Measurements from ENCODE around the gene XPR1.
A peak's percentile ranks its signal among the peaks of the same experiment; 100 is the strongest.
"Not testable (repeated sequence)": the region's sequence is repeated elsewhere in the genome, so short reads cannot be mapped to it uniquely, and the experiment has no call there.

XPR1 gene

GRCh38 chr1:180854456-180854855, 222.6 kb downstream of the XPR1 start:
- no peak for DNase-seq (ENCODE audit: low read depth in 1 of 2, low spot score in 1 of 2)
- in situ Hi-C loops (cut with HindIII; ENCODE audit: low pct_unique_long_range_greater_than_20kb, low sequenced_read_pairs), result no loop called here
- no peak for TF ChIP-seq JUND (IDR thresholded peaks at IDR 0.05; ENCODE audit: low read depth)

GRCh38 chr1:180857947-180858725, 226.3 kb downstream of the XPR1 start:
- in situ Hi-C loops (cut with HindIII; ENCODE audit: low pct_unique_long_range_greater_than_20kb, low sequenced_read_pairs); DNase-seq (ENCODE audit: low read depth in 1 of 2, low spot score in 1 of 2): not testable (repeated sequence)

GRCh38 chr1:180859306-180859705, 227.5 kb downstream of the XPR1 start:
- in situ Hi-C loops (cut with HindIII; ENCODE audit: low pct_unique_long_range_greater_than_20kb, low sequenced_read_pairs), result no loop called here
- DNase-seq (ENCODE audit: low read depth in 1 of 2, low spot score in 1 of 2), result no peak
- TF ChIP-seq JUND (IDR thresholded peaks at IDR 0.05; ENCODE audit: low read depth), result no peak

- DNase-seq (ENCODE audit: low read depth in 1 of 2, low spot score in 1 of 2), result no peak
- in situ Hi-C loops (cut with HindIII; ENCODE audit: low pct_unique_long_range_greater_than_20kb, low sequenced_read_pairs), result no loop called here
- no peak for TF ChIP-seq JUND (IDR thresholded peaks at IDR 0.05; ENCODE audit: low read depth)
Observed at GRCh38 chr1:180860535-180860934, 228.7 kb downstream of the XPR1 start.

- in situ Hi-C loops (cut with HindIII; ENCODE audit: low pct_unique_long_range_greater_than_20kb, low sequenced_read_pairs), result no loop called here
- no peak for DNase-seq (ENCODE audit: low read depth in 1 of 2, low spot score in 1 of 2)
- TF ChIP-seq JUND (IDR thresholded peaks at IDR 0.05; ENCODE audit: low read depth), result no peak
Observed at GRCh38 chr1:180862305-180862704, 230.5 kb downstream of the XPR1 start.

GRCh38 chr1:180863158-180863775, 231.4 kb downstream of the XPR1 start:
- peak; percentile 27 to 72 for DNase-seq (ENCODE audit: low read depth in 1 of 2, low spot score in 1 of 2)
- in situ Hi-C loops (cut with HindIII; ENCODE audit: low pct_unique_long_range_greater_than_20kb, low sequenced_read_pairs), result no loop called here
- TF ChIP-seq JUND (IDR thresholded peaks at IDR 0.05; ENCODE audit: low read depth), result no peak

- DNase-seq (ENCODE audit: low read depth in 1 of 2, low spot score in 1 of 2), result peak; percentile 48 to 51
- no peak for TF ChIP-seq JUND (IDR thresholded peaks at IDR 0.05; ENCODE audit: low read depth)
- in situ Hi-C loops (cut with HindIII; ENCODE audit: low pct_unique_long_range_greater_than_20kb, low sequenced_read_pairs), result no loop called here
Observed at GRCh38 chr1:180881806-180882509, 250.1 kb downstream of the XPR1 start.

GRCh38 chr1:180884588-180885300, 252.9 kb downstream of the XPR1 start:
- DNase-seq (ENCODE audit: low read depth in 1 of 2, low spot score in 1 of 2), result no peak
- TF ChIP-seq JUND (IDR thresholded peaks at IDR 0.05; ENCODE audit: low read depth), result no peak
- in situ Hi-C loops (cut with HindIII; ENCODE audit: low pct_unique_long_range_greater_than_20kb, low sequenced_read_pairs), result no loop called here

GRCh38 chr1:180886338-180886737, 254.5 kb downstream of the XPR1 start:
- in situ Hi-C loops (cut with HindIII; ENCODE audit: low pct_unique_long_range_greater_than_20kb, low sequenced_read_pairs), result no loop called here
- no peak for DNase-seq (ENCODE audit: low read depth in 1 of 2, low spot score in 1 of 2)
- TF ChIP-seq JUND (IDR thresholded peaks at IDR 0.05; ENCODE audit: low read depth), result no peak

GRCh38 chr1:180887841-180888240, 256.0 kb downstream of the XPR1 start:
- no peak for TF ChIP-seq JUND (IDR thresholded peaks at IDR 0.05; ENCODE audit: low read depth)
- DNase-seq (ENCODE audit: low read depth in 1 of 2, low spot score in 1 of 2), result no peak
- in situ Hi-C loops (cut with HindIII; ENCODE audit: low pct_unique_long_range_greater_than_20kb, low sequenced_read_pairs), result no loop called here

- TF ChIP-seq JUND (IDR thresholded peaks at IDR 0.05; ENCODE audit: low read depth), result no peak
- in situ Hi-C loops (cut with HindIII; ENCODE audit: low pct_unique_long_range_greater_than_20kb, low sequenced_read_pairs), result no loop called here
- DNase-seq (ENCODE audit: low read depth in 1 of 2, low spot score in 1 of 2), result no peak
Observed at GRCh38 chr1:180888870-180889269, 257.0 kb downstream of the XPR1 start.

GRCh38 chr1:180889325-180889724, 257.5 kb downstream of the XPR1 start:
- no peak for TF ChIP-seq JUND (IDR thresholded peaks at IDR 0.05; ENCODE audit: low read depth)
- in situ Hi-C loops (cut with HindIII; ENCODE audit: low pct_unique_long_range_greater_than_20kb, low sequenced_read_pairs), result no loop called here
- no peak for DNase-seq (ENCODE audit: low read depth in 1 of 2, low spot score in 1 of 2)

Measured in T47D (cell line).